HG02981 (cell line): ENCODE results near the gene TAF1A.

Experiments
- ATAC-seq: cut with Tn5 transposase; IDR thresholded peaks from one replicate; pipeline ENCODE4 v1.9.1; 2021; ENCODE audit warnings: mild to moderate bottlenecking, moderate library complexity; ENCODE audit not compliant: unreplicated experiment

The TAF1A gene

DNA sequence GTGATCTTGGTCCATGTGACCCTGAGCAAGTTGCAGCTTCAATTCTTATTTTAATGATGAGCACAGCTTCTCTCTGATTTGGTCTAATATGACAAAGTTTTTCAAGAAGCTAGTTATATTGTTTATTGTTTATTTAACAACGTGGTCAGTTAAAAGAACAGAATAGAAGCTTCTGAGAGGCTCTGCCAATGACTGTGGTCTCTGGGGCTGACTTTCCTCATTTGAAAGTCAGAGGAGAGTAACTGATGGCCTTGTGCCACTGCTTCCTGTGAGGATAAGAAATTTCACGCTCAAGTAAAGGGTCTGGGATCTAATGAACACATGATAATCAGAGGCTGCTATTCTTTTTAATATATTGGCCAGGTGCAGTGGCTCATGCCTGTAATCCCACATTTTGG, 49.1 kb downstream of the TAF1A start:
- no peak for ATAC-seq

DNA sequence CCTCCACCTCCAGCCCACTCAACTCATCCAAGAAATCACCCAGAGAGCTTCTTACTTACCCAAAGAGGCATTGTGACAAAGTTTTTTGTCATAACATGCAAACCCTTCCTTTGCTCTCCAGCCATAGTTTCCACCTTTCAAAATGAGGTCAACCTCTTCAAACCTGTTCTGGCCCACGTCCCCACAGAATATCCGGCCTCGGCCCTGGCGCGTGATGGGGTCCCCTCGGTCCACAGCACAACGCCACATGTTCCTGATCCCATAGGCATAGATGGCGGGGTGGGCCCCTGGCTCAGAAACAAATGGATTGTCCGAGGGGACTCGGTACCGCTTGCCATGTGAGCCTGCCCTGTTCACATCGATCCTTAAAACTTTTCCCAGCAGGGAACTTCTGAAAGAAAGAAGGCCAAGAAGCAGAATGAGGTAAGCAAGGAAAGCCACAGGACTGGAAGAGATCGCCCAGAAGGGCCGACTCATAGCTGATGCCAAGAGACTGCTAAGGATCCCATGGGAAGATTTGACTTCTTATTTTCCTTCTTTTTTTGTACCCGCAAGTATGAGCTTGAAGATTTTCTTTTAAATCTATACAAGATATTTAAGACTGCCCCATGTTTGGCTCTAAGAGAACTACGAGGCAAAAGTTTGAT, 49.7 kb downstream of the TAF1A start:
- ATAC-seq, result no peak

DNA sequence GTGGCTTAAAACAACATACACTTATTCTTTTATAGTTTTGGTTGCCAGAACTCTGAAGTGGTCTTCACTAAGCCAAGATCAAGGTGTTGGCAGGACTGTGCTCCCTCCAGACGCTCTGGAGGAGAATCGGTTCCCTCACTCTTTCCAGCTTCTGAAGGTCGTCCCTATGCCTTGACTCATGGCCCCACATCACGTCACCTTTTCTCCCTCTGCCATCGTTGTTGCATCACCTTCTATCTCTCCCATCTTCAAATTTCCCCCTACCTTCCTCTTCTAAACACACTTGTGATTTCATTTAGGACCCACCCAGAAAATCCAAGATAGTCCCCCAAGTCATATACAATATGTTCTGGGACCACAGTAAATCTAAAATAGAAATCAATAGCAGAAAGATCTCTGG, 54.3 kb downstream of the TAF1A start:
- no peak for ATAC-seq

DNA sequence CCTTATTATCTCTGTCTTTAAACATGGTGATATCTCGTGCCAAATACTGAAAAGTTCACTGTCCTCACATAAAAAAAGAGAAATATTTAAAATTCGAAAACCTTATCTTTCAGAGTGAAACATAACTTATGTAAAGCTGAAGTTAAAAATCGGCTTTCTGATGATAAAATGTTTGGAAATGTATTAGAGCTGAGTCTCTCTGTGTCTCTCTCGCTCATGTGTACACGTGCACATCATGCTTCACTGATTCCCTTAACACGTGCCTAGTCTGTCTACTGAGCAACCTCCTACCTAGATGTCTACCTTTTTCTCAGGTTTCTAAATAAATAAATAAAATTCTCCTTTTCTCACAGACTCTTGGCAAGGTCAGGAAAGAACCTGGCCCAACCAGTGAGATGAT, 58.9 kb downstream of the TAF1A start:
- no peak for ATAC-seq

DNA sequence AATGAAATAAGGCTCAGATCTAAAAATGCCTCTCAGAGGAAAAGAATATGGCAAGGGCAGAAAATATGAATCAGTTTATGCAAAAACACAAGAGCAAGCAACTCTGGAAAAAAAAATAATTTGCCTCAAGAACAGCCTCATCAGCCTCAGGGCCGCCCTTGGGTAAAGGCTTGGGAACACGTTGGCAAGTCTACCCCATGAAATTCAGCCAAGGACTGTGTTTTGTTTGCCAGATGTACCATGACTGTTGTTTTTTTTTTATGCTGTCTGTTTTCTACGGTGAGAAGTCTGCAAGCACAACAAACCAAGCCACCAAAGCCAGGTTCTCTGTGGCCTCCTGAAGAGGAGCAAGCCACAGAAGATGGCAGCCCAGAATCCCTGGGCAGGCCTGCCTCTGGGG, 59.8 kb downstream of the TAF1A start:
- no peak for ATAC-seq

DNA sequence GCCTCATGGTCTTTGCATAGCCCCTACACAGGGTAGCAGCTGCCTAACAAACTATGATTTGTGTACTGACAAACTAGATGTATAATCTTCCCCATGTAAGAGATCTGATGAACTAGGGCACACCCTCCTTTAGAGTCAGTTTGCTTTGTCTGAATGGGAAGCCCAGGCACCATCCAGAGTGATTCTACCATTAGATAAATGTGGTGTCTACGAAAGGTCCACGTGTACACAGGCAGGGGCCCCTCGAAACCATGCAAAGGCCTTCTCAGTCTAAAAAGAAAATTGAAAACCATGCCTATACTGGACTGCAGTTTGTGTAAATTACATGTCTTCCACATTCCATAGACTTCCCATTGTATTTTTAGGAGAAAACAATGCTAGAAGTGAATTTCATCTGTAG, 60.6 kb downstream of the TAF1A start:
- ATAC-seq, result no peak

DNA sequence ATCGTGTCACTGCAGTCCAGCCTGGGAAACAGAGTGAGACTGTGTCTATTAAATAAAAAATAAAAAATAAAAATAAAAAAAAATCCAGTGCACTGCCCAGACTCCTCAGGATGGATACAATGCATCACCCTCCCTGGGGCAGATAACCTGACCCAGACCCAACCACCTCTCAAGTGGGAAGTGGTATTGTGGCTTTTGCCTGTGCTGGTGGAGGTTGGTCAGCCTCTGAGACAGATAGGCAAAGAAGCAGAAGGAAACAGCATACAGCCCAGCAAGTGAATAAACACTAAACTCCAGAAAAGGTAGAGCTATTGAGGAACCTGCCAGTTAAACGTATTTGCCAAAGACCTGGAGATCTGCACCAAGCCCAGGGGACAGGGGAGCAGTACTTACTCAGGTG, 63.8 kb downstream of the TAF1A start:
- no peak for ATAC-seq

DNA sequence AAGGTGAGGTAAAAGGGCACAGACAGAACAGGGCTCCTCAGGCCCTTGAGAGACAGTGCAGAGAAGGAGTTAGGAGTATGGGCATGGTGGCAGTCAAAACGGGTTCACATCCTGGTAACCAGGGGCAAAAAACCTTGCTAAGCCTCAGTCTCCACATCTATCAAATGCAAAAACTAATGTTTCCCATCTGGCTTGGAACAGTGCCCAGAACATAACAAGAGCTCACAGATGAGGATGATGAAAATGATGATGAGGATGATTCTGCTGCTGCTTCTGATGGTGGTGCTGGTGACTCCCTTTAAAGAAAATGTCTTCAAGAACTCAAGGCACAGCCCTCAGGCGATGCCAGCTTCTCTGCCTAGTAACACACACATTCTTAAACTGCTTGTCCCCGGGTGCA, 65.9 kb downstream of the TAF1A start:
- no peak for ATAC-seq

DNA sequence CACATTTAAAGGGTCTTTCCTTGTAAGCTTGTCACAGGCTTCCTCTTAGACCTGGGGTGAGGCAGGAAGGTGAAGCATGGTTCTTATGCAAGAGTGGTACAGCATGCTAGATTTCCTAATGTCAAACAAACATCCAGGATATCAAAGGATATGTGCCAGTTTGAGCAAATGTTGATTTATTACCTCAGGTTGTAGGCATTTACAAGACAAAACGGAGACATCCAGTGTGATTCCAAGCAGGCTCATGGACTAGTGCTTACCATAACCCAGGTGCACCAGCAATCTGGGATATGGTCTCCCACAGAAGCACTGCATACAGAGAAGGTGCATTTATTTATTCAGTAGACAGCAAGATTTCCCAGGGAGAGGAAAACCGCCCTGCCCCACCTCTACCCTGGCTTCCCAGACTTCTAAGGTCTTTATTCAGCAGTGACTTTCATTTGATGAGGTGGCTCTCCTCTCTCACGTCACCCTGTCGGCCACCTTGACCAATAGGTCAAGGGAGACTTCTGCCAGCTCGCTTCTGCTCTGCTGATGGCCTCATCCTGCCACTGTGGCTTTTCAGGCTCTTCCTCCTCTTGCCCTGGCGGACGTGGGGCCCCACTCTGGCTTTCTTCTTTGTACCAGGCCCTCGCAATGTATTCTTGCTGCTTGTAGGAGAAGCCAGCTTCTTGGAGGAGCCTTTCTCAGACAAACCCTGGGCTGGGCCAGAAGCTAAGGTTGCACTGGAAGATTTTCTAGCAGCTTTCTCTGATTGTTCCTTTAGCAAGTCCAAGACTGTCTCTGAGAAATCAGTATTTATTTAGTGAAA, 67.4 kb downstream of the TAF1A start:
- no peak for ATAC-seq

DNA sequence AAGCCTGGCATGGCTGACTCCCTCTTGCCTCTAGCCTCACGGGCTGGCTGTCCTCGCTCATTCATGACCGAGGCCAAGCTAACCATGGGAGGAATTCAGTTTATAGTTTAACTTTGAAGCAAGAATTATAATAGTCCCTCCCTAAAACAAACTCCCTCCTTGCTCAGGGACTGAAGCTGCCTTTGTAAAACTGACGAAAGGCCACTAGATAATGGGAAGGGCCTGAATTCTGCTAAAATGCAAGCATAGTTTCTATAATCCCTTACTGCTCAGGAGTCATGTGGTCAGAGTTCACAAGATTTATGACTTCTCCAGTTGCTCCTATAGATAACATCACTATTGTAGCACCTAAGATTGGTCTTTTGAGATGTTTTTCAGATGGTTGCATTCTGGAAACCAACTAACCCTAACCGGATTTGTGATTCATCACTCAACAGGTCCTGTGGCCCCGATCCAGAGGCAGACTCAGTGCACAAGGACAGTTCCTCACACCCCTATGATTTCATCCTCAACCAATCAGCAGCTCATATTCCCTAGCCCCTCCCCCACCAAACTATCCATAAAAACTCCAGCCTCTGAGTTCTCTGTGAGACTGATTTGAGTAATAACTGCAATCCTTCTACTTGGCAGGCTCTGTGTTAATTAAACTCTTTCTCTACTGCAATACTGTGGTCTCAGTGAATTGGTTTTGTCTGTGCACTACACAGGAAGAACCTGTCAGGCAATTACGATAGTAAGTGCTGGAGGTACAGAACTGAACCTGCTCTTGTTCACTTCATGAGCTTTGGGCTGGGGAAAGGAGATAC, 68.2 kb downstream of the TAF1A start:
- ATAC-seq, result no peak
